NCI-H2107 treated with DMSO at 0.1 percent for 48 hours (cell line): ENCODE measurements around the gene GSS.

Experiments
- DNase-seq: peaks from one replicate; lab custom pipeline; 2025; ENCODE audit not compliant: unreplicated experiment; lab: John Stamatoyannopoulos, UW

Gene GSS

GRCh38 chr20:34955231-34956040 lies at the start of gene GSS, which contains the start of gene MYH7B:
Gene GSS, minus strand, starts transcription at chr20:34955806. Its CDS starts 3,954 bp downstream, at chr20:34951852.
Gene MYH7B, plus strand, starts transcription at chr20:34955868. Its CDS starts 22,138 bp downstream, at chr20:34978006.
- DNase-seq = peak; percentile 68

- no peak for DNase-seq
Measured at GRCh38 chr20:35004749-35005462, 49.3 kb upstream of the GSS start.

- no peak for DNase-seq
Measured at GRCh38 chr20:35004051-35004725, 48.6 kb upstream of the GSS start.

- DNase-seq = no peak
Measured at GRCh38 chr20:35003211-35004031, 47.8 kb upstream of the GSS start.

- no peak for DNase-seq
Measured at GRCh38 chr20:35002426-35003210, 47.0 kb upstream of the GSS start.

- no peak for DNase-seq
Measured at GRCh38 chr20:35001596-35002362, 46.2 kb upstream of the GSS start.

- no peak for DNase-seq
Measured at GRCh38 chr20:35000922-35001595, 45.5 kb upstream of the GSS start.

- DNase-seq = peak; percentile 54
Measured at GRCh38 chr20:35000311-35000921, 44.8 kb upstream of the GSS start.

GRCh38 chr20:34999782-35000181 lies 44.2 kb upstream of the GSS start:
- no peak for DNase-seq

- no peak for DNase-seq
Measured at GRCh38 chr20:34999021-34999451, 43.4 kb upstream of the GSS start.

GRCh38 chr20:34998331-34998950 lies 42.8 kb upstream of the GSS start:
- DNase-seq = no peak

- no peak for DNase-seq
Measured at GRCh38 chr20:34997774-34998173, 42.2 kb upstream of the GSS start.

- no peak for DNase-seq
Measured at GRCh38 chr20:34997131-34997561, 41.5 kb upstream of the GSS start.

GRCh38 chr20:34996243-34997028 lies 40.8 kb upstream of the GSS start:
- no peak for DNase-seq

- DNase-seq = no peak
Measured at GRCh38 chr20:34995696-34996095, 40.1 kb upstream of the GSS start.

- DNase-seq = no peak
Measured at GRCh38 chr20:34995192-34995591, 39.6 kb upstream of the GSS start.
